GM08714 (cell line): Measurements from ENCODE around the gene E2F2.
A peak's percentile ranks its signal among the peaks of the same experiment; 100 is the strongest.
"Not testable (repeated sequence)": the region's sequence is repeated elsewhere in the genome, so short reads cannot be mapped to it uniquely, and the experiment has no call there.

Source experiments
- H3K4me3 ChIP-seq: fragments of 200-500 bp; sonication (Bioruptor generic); 2 replicates; pipeline ENCODE4 v1.5.1; 2014; ENCODE audit warnings: mild to moderate bottlenecking, low read length, inconsistent platforms
- ZNF274 ChIP-seq: IDR thresholded peaks from 2 replicates; pipeline ENCODE4 v1.6.1; 2012; ENCODE audit warnings: mild to moderate bottlenecking, low read depth, low read length

E2F2 gene

GRCh38 chr1:23502951-23503350 is 28.1 kb downstream of the E2F2 start:
- H3K4me3 ChIP-seq, result no peak overlapping the region
- TF ChIP-seq ZNF274, result no peak

GRCh38 chr1:23500466-23500865 is 30.6 kb downstream of the E2F2 start:
- no peak for TF ChIP-seq ZNF274
- no peak overlapping the region for H3K4me3 ChIP-seq

GRCh38 chr1:23497777-23498439 is 33.1 kb downstream of the E2F2 start:
- no peak overlapping the region for H3K4me3 ChIP-seq
- TF ChIP-seq ZNF274, result no peak

GRCh38 chr1:23496490-23497181 is 34.4 kb downstream of the E2F2 start:
- TF ChIP-seq ZNF274, result no peak
- no peak overlapping the region for H3K4me3 ChIP-seq

- H3K4me3 ChIP-seq, result not testable (repeated sequence)
Observed at GRCh38 chr1:23494836-23495235, 36.2 kb downstream of the E2F2 start.

GRCh38 chr1:23492776-23493175 is 38.3 kb downstream of the E2F2 start:
- H3K4me3 ChIP-seq, result not testable (repeated sequence)

GRCh38 chr1:23492132-23492720 is 38.8 kb downstream of the E2F2 start:
- no peak overlapping the region for H3K4me3 ChIP-seq
- TF ChIP-seq ZNF274, result no peak

GRCh38 chr1:23489842-23490241 is 41.2 kb downstream of the E2F2 start:
- H3K4me3 ChIP-seq, result no peak overlapping the region
- TF ChIP-seq ZNF274, result no peak

- no peak for TF ChIP-seq ZNF274
- no peak overlapping the region for H3K4me3 ChIP-seq
Observed at GRCh38 chr1:23485002-23485332, 46.1 kb downstream of the E2F2 start.

- TF ChIP-seq ZNF274, result no peak
- H3K4me3 ChIP-seq, result peak overlapping the region; percentile 49; the same call in 1 of the 2 replicates
Observed at GRCh38 chr1:23484253-23485001, 46.6 kb downstream of the E2F2 start.

GRCh38 chr1:23483321-23484252 is 47.4 kb downstream of the E2F2 start, which contains the start of gene ASAP3:
TSS of gene ASAP3 (minus strand) at chr1:23484179. CDS start at chr1:23484133, 46 bp downstream.
- TF ChIP-seq ZNF274, result no peak
- H3K4me3 ChIP-seq, result peak within 1 kb of the TSS; percentile 49; the same call in 1 of the 2 replicates

GRCh38 chr1:23481904-23482303 is 49.1 kb downstream of the E2F2 start:
- no peak overlapping the region for H3K4me3 ChIP-seq
- TF ChIP-seq ZNF274, result no peak

- TF ChIP-seq ZNF274, result no peak
- H3K4me3 ChIP-seq, result no peak overlapping the region
Observed at GRCh38 chr1:23481026-23481597, 49.9 kb downstream of the E2F2 start.
